A549 (cell line): ENCODE results near the gene CACNB1. TPM values are rescaled to one million over a fixed set of nuclear protein-coding genes. Genes with fewer than 3 reads are reported as not detected.

Experiments used
- BHLHE40 ChIP-seq: IDR thresholded peaks from 2 replicates; pipeline ENCODE4 v1.6.1; 2012; ENCODE audit warnings: low read depth, low read length, inconsistent platforms
- CBX2 ChIP-seq: fragments of 200-600 bp; sonication (generic); IDR thresholded peaks from 2 replicates; pipeline ENCODE4 v1.6.1; 2016; ENCODE audit warnings: low read depth, mild to moderate bottlenecking, borderline replicate concordance
- CBX8 ChIP-seq: fragments of 200-600 bp; sonication (generic); IDR thresholded peaks from 2 replicates; pipeline ENCODE4 v1.6.1; 2016
- CEBPB ChIP-seq, 2 experiments: fragments of >200 bp in 1 of 2; sonication (Bioruptor Twin) in 1 of 2; formaldehyde crosslinking in 1 of 2; IDR thresholded peaks; 2 replicates each; pipeline ENCODE4 v1.6.1; 2012 to 2016
- CHD2 ChIP-seq: fragments of 150-350 bp; IDR thresholded peaks from 2 replicates; pipeline ENCODE4 v1.6.1; 2014; ENCODE audit warnings: low read length; ENCODE audit not compliant: partially characterized antibody
- CHD4 ChIP-seq: fragments of 200-600 bp; sonication (generic); IDR thresholded peaks from 2 replicates; pipeline ENCODE4 v1.6.1; 2016; ENCODE audit warnings: antibody characterized with exemption, mild to moderate bottlenecking, borderline replicate concordance
- EHMT2 ChIP-seq: fragments of 200-600 bp; sonication (generic); IDR thresholded peaks from 2 replicates; pipeline ENCODE4 v1.6.1; 2016; ENCODE audit warnings: antibody characterized with exemption, low read depth, mild to moderate bottlenecking, moderate library complexity
- FOSB ChIP-seq: fragments of 250-450 bp; sonication (Bioruptor Pico); IDR thresholded peaks from 2 replicates; pipeline ENCODE4 v1.5.0; 2020; ENCODE audit warnings: mild to moderate bottlenecking, moderate library complexity
- GATA3 ChIP-seq: IDR thresholded peaks from 2 replicates; pipeline ENCODE4 v1.6.1; 2012; ENCODE audit warnings: borderline replicate concordance
- HDAC2 ChIP-seq: fragments of 200-600 bp; sonication (generic); IDR thresholded peaks from 2 replicates; pipeline ENCODE4 v1.6.1; 2016
- HOXA7 ChIP-seq: fragments of 250-450 bp; sonication (Bioruptor Pico); IDR thresholded peaks from 2 replicates; pipeline ENCODE4 v1.5.0; 2020; ENCODE audit warnings: mild to moderate bottlenecking, moderate library complexity
- HOXB13 ChIP-seq: fragments of 250-450 bp; sonication (Bioruptor Pico); IDR thresholded peaks from 2 replicates; pipeline ENCODE4 v1.5.0; 2020; ENCODE audit warnings: low read depth, mild to moderate bottlenecking, moderate library complexity
- HOXB5 ChIP-seq: fragments of 250-450 bp; sonication (Bioruptor Pico); IDR thresholded peaks from 2 replicates; pipeline ENCODE4 v1.5.0; 2020; ENCODE audit warnings: mild to moderate bottlenecking, moderate library complexity
- JUN ChIP-seq, 2 experiments: fragments of >200 bp; sonication (Bioruptor Twin); formaldehyde crosslinking; IDR thresholded peaks; 2 replicates in 1 of 2; 3 replicates in 1 of 2; pipeline ENCODE4 v1.6.1; 2016 to 2017
- KDM1A ChIP-seq: fragments of 200-600 bp; sonication (generic); IDR thresholded peaks from 2 replicates; pipeline ENCODE4 v1.6.1; 2016; ENCODE audit warnings: low read depth, mild to moderate bottlenecking
- KDM5A ChIP-seq: fragments of 200-600 bp; sonication (generic); IDR thresholded peaks from 2 replicates; pipeline ENCODE4 v1.6.1; 2016; ENCODE audit warnings: antibody characterized with exemption, mild to moderate bottlenecking
- MAZ ChIP-seq: fragments of 150-350 bp; IDR thresholded peaks from 2 replicates; pipeline ENCODE4 v1.6.1; 2014; ENCODE audit warnings: antibody characterized with exemption, low read depth, low read length, borderline replicate concordance
- MYC ChIP-seq: IDR thresholded peaks from 2 replicates; pipeline ENCODE4 v1.6.1; 2012; ENCODE audit warnings: mild to moderate bottlenecking, inconsistent platforms, low read length, improper control_type of control experiment, borderline replicate concordance
- NPAS2 ChIP-seq: fragments of 250-450 bp; sonication (Bioruptor Pico); IDR thresholded peaks from 2 replicates; pipeline ENCODE4 v1.8.0; 2022; ENCODE audit warnings: mild to moderate bottlenecking, moderate library complexity, borderline replicate concordance
- NR3C1 ChIP-seq: fragments of >200 bp; sonication (Bioruptor Twin); formaldehyde crosslinking; IDR thresholded peaks from 3 replicates; pipeline ENCODE4 v1.6.1; 2017
- POLR2AphosphoS2 ChIP-seq: conservative IDR thresholded peaks from 2 replicates; pipeline ENCODE4 v1.6.1; 2012; ENCODE audit warnings: low read length, improper control_type of control experiment, inconsistent platforms
- RAD21 ChIP-seq, 2 experiments: fragments of >200 bp in 1 of 2; sonication (Bioruptor Twin) in 1 of 2; formaldehyde crosslinking in 1 of 2; IDR thresholded peaks in 1 of 2; conservative IDR thresholded peaks in 1 of 2; 2 replicates in 1 of 2; 3 replicates in 1 of 2; pipeline ENCODE4 v1.6.1; 2012 to 2018; ENCODE audit warnings: inconsistent platforms in 1 of 2
- RFX5 ChIP-seq: fragments of 450-650 bp; IDR thresholded peaks from 2 replicates; pipeline ENCODE4 v1.7.1; 2014; ENCODE audit warnings: antibody characterized with exemption, mild to moderate bottlenecking, moderate library complexity
- RNF2 ChIP-seq: fragments of 200-600 bp; sonication (generic); IDR thresholded peaks from 2 replicates; pipeline ENCODE4 v1.6.1; 2016; ENCODE audit warnings: low read depth, mild to moderate bottlenecking, antibody characterized with exemption, moderate library complexity, borderline replicate concordance
- SMC3 ChIP-seq: fragments of >200 bp; sonication (Bioruptor Twin); formaldehyde crosslinking; IDR thresholded peaks from 3 replicates; pipeline ENCODE4 v1.6.1; 2018; ENCODE audit warnings: inconsistent platforms
- ZFP36 ChIP-seq: fragments of 450-650 bp; IDR thresholded peaks from 2 replicates; pipeline ENCODE4 v1.6.1; 2014; ENCODE audit warnings: borderline replicate concordance; ENCODE audit not compliant: partially characterized antibody
- ZNF302 ChIP-seq: fragments of 250-450 bp; sonication (Bioruptor Pico); IDR thresholded peaks from 2 replicates; pipeline ENCODE4 v1.9.0; 2021; ENCODE audit warnings: inconsistent platforms, mild to moderate bottlenecking, moderate library complexity
- polyA plus RNA-seq, 4 experiments: library from polyadenylated mRNA; depleted of rRNA in 3 of 4; stranded (reverse); fragments of >200 nt; fragmentation: RNase III in 1 of 4; extraction: RNeasy Plus Mini Kit Qiagen cat#74134 plus additional on column Dnase treatment in 1 of 4; gene quantifications; 2 replicates in 3 of 4; 3 replicates in 1 of 4; pipeline ENCODE4 v1.2.3, GENCODE V29; 2011 to 2017
- TF ChIP-seq, protein P1 (sequence below): fragments of >200 bp; sonication (Bioruptor Twin); formaldehyde crosslinking; IDR thresholded peaks from 3 replicates; pipeline ENCODE4 v1.5.1; 2016
- TF ChIP-seq, protein P2 (sequence below): IDR thresholded peaks from 2 replicates; pipeline ENCODE4 v1.6.1; 2012; ENCODE audit warnings: low read depth, borderline replicate concordance
- TF ChIP-seq, protein P3 (sequence below): IDR thresholded peaks from 2 replicates; pipeline ENCODE4 v1.6.1; 2012
- TF ChIP-seq, protein P4 (sequence below): fragments of >200 bp; sonication (Bioruptor Twin); formaldehyde crosslinking; IDR thresholded peaks from 3 replicates; pipeline ENCODE4 v1.6.1; 2016
- TF ChIP-seq, protein P5 (sequence below): fragments of 250-450 bp; sonication (Bioruptor Pico); IDR thresholded peaks from 2 replicates; pipeline ENCODE4 v1.5.0; 2020; ENCODE audit warnings: low read depth, mild to moderate bottlenecking, moderate library complexity

The CACNB1 gene
- polyA plus RNA-seq, 2 of the 4 experiments (the other 2 are of a cell fraction), result 3.6 to 3.9 TPM

DNA sequence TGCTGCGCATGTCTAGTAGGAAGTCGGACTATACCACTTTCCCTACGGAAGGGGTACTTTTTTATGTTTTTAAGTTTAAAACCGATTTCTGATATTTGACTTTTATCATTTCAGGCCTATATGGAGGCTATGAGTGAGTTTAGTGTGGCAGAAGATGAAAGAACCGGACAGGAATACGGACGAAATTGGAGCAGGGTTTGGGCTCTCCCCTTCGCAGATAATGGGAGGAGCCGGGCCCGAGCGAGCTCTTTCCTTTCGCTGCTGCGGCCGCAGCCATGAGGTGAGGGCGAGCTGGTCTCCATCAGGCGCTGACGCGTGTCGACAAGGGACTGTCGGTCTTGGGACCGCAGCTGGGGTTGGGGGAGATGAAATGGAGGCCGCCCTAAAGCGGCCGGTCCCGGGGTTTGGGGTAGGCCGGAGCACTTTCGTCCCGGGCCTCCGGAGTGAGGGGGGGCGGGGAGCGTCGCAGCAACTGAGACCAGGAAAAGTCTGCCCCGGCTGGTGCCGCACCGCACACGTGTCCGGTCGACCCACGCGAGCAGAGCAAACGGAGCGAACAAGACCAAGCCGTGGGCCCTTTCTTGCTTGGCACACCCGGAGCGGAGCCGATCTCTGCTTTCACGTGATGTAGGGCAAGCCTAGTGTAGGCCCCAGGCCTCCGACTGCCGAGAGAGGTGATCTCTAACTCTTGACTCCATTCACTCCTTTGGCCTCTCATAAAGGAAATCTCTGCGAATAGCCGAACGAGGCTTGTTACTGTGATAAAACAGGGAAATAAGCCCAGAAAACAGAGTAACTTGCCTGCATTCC is 2.8 kb upstream of the CACNB1 start, which contains the start of gene RPL19 (continued):
- TF ChIP-seq ZFP36 (no peak), MAZ (peak; percentile 11; the same call in 1 of the 2 replicates), CBX2 (no peak), CHD4 (no peak), CBX8 (no peak), KDM1A (no peak), HOXA7 (no peak), RAD21 (conservative IDR thresholded peaks at IDR 0.05 in 1 of 2, IDR thresholded peaks at IDR 0.05 in 1 of 2) (no peak), ZNF302 (no peak), SMC3 (no peak), HOXB5 (no peak), EHMT2 (no peak), CHD2 (no peak), FOSB (CRISPR knock-in tag) (no peak), JUN (IDR thresholded peaks at IDR 0.05) (peak; percentile 94 to 98), NPAS2 (CRISPR knock-in tag) (no peak), GATA3 (peak; percentile 81), MYC (peak; percentile 98; the same call in 1 of the 2 replicates), RFX5 (no peak), RNF2 (no peak), NR3C1 (no peak), KDM5A (0 out of 2 replicates have a peak, but pooled peaks have one; percentile 8), CEBPB (IDR thresholded peaks at IDR 0.05) (no peak), POLR2AphosphoS2 (no peak), HDAC2 (no peak), HOXB13 (CRISPR knock-in tag) (no peak), BHLHE40 (peak; percentile 94)
- TF ChIP-seq, protein P1, sequence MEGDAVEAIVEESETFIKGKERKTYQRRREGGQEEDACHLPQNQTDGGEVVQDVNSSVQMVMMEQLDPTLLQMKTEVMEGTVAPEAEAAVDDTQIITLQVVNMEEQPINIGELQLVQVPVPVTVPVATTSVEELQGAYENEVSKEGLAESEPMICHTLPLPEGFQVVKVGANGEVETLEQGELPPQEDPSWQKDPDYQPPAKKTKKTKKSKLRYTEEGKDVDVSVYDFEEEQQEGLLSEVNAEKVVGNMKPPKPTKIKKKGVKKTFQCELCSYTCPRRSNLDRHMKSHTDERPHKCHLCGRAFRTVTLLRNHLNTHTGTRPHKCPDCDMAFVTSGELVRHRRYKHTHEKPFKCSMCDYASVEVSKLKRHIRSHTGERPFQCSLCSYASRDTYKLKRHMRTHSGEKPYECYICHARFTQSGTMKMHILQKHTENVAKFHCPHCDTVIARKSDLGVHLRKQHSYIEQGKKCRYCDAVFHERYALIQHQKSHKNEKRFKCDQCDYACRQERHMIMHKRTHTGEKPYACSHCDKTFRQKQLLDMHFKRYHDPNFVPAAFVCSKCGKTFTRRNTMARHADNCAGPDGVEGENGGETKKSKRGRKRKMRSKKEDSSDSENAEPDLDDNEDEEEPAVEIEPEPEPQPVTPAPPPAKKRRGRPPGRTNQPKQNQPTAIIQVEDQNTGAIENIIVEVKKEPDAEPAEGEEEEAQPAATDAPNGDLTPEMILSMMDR, result no peak
- TF ChIP-seq, protein P2, sequence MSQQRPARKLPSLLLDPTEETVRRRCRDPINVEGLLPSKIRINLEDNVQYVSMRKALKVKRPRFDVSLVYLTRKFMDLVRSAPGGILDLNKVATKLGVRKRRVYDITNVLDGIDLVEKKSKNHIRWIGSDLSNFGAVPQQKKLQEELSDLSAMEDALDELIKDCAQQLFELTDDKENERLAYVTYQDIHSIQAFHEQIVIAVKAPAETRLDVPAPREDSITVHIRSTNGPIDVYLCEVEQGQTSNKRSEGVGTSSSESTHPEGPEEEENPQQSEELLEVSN, result peak; percentile 54; the same call in 1 of the 2 replicates
- TF ChIP-seq, protein P3, sequence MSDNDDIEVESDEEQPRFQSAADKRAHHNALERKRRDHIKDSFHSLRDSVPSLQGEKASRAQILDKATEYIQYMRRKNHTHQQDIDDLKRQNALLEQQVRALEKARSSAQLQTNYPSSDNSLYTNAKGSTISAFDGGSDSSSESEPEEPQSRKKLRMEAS, result peak; percentile 95
- TF ChIP-seq, protein P4, sequence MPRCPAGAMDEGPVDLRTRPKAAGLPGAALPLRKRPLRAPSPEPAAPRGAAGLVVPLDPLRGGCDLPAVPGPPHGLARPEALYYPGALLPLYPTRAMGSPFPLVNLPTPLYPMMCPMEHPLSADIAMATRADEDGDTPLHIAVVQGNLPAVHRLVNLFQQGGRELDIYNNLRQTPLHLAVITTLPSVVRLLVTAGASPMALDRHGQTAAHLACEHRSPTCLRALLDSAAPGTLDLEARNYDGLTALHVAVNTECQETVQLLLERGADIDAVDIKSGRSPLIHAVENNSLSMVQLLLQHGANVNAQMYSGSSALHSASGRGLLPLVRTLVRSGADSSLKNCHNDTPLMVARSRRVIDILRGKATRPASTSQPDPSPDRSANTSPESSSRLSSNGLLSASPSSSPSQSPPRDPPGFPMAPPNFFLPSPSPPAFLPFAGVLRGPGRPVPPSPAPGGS, result peak; percentile 78
- TF ChIP-seq, protein P5, sequence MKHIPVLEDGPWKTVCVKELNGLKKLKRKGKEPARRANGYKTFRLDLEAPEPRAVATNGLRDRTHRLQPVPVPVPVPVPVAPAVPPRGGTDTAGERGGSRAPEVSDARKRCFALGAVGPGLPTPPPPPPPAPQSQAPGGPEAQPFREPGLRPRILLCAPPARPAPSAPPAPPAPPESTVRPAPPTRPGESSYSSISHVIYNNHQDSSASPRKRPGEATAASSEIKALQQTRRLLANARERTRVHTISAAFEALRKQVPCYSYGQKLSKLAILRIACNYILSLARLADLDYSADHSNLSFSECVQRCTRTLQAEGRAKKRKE (CRISPR knock-in tag), result no peak
